Panc1 (cell line): ENCODE measurements around the gene ING4. TPM values are rescaled to one million over a fixed set of nuclear protein-coding genes. Genes with fewer than 3 reads are reported as not detected.

Experiments used
- ATAC-seq: fragments of 200-7000 bp; cut with Tn5 transposase; 2 replicates; pipeline ENCODE4 v1.9.1; 2020; ENCODE audit warnings: mild to moderate bottlenecking, moderate library complexity
- BruUV-seq: library from RNA; stranded (reverse); fragments of 400-500 nt; replicated peaks from 2 replicates; lab custom pipeline; 2021; lab: Mats Ljungman, UMichigan
- CTCF ChIA-PET: fragments of 300-600 bp; sonication (Branson Sonifier 250); formaldehyde crosslinking; loops from one replicate; lab custom pipeline; 2022; ENCODE audit warnings: antibody characterized with exemption; lab: Charles Lee
- POLR2A ChIA-PET: fragments of 300-600 bp; sonication (Branson Sonifier 250); formaldehyde crosslinking; loops from one replicate; lab custom pipeline; 2022; ENCODE audit warnings: antibody characterized with exemption; lab: Charles Lee
- DNase-seq: peaks from one replicate; pipeline ENCODE4 v3.0.0-alpha.2; 2010; ENCODE audit warnings: low read depth, low spot score
- H3K27ac ChIP-seq: 2 replicates; pipeline ENCODE4 v1.5.1; 2011; ENCODE audit warnings: mild to moderate bottlenecking, low read length, inconsistent platforms
- H3K27me3 ChIP-seq: fragments of 200-500 bp; sonication (Bioruptor generic); 2 replicates; pipeline ENCODE4 v1.6.0; 2014; ENCODE audit warnings: low read length, inconsistent platforms; ENCODE audit not compliant: control insufficient read depth, insufficient read depth
- H3K36me3 ChIP-seq: fragments of 200-500 bp; sonication (Bioruptor generic); 2 replicates; pipeline ENCODE4 v1.5.1; 2014; ENCODE audit warnings: inconsistent platforms, mild to moderate bottlenecking, low read length, moderate library complexity; ENCODE audit not compliant: control insufficient read depth, insufficient read depth
- H3K4me1 ChIP-seq: 2 replicates; pipeline ENCODE4 v1.5.1; 2011; ENCODE audit warnings: inconsistent platforms, mild to moderate bottlenecking, low read length, moderate library complexity; ENCODE audit not compliant: control insufficient read depth, insufficient read depth
- H3K4me3 ChIP-seq, 2 experiments: 2 replicates each; pipeline ENCODE4 v1.5.1; 2011 to 2012; ENCODE audit warnings: low read depth in 2 of 2, low read length in 2 of 2, mild to moderate bottlenecking in 2 of 2, inconsistent platforms in 1 of 2, moderate library complexity in 1 of 2
- H3K9me3 ChIP-seq: fragments of 200-500 bp; sonication (Bioruptor generic); 2 replicates; pipeline ENCODE4 v1.5.1; 2014; ENCODE audit warnings: low read depth, mild to moderate bottlenecking, inconsistent platforms, low read length, moderate library complexity; ENCODE audit not compliant: control insufficient read depth, insufficient read depth
- CTCF ChIP-seq: fragments of 450-650 bp; IDR thresholded peaks from 2 replicates; pipeline ENCODE4 v1.5.1; 2017; ENCODE audit warnings: mild to moderate bottlenecking
- POLR2AphosphoS5 ChIP-seq: IDR thresholded peaks from 2 replicates; pipeline ENCODE4 v1.6.1; 2012; ENCODE audit warnings: mild to moderate bottlenecking, low read depth, low read length, moderate library complexity
- REST ChIP-seq, 2 experiments: IDR thresholded peaks; 2 replicates each; pipeline ENCODE4 v1.6.1; 2011 to 2012; ENCODE audit warnings: low read depth in 2 of 2, control low read depth in 1 of 2, low read length in 1 of 2, mild to moderate bottlenecking in 1 of 2, moderate library complexity in 1 of 2; ENCODE audit not compliant: insufficient read depth in 1 of 2
- SIN3A ChIP-seq: IDR thresholded peaks from 2 replicates; pipeline ENCODE4 v1.6.1; 2012; ENCODE audit warnings: low read depth, mild to moderate bottlenecking, low read length, moderate library complexity, borderline replicate concordance; ENCODE audit not compliant: insufficient read depth
- TCF7L2 ChIP-seq: IDR thresholded peaks from 2 replicates; pipeline ENCODE4 v1.6.1; 2011; ENCODE audit warnings: mild to moderate bottlenecking, low read depth, low read length, inconsistent platforms
- in situ Hi-C: cut with HindIII; loops from 2 replicates; pipeline ENCODE4 v1.10.0; 2016; ENCODE audit warnings: low sequenced_read_pairs, low pct_unique_long_range_greater_than_20kb
- intact Hi-C: fragments of 100-400 bp; cut with micrococcal nuclease; formaldehyde crosslinking; loops from one replicate; pipeline ENCODE4 v1.10.0; 2022; ENCODE audit not compliant: unreplicated experiment
- total RNA-seq: library from RNA; stranded (reverse); gene quantifications from one replicate; pipeline ENCODE4 v1.2.1, GENCODE V29; 2021; ENCODE audit not compliant: unreplicated experiment

ING4 gene
- total RNA-seq, 1 experiment from 2014 or later = 11.4 TPM

- peak; percentile 46 for ATAC-seq
- TF ChIP-seq CTCF = no peak
- TF ChIP-seq POLR2AphosphoS5 = no peak
- no peak for TF ChIP-seq REST (IDR thresholded peaks at IDR 0.05; ENCODE audit: insufficient read depth in 1 of 2, low read depth in 2 of 2, low read length in 1 of 2)
- TF ChIP-seq TCF7L2 = no peak
- TF ChIP-seq SIN3A = no peak
- Histone ChIP-seq H3K36me3 (no peaks in the 10 kb centered on the region), H3K4me3 (no peak overlapping the region), H3K27ac (no peak overlapping the region), H3K9me3 (no peaks in the 10 kb centered on the region), H3K4me1 (no peaks in the 10 kb centered on the region), H3K27me3 (peaks cover 11% of the 10 kb centered on the region)
- BruUV-seq = no TSS peak
- no peak for DNase-seq
- intact Hi-C loops = no loop called here
- CTCF ChIA-PET = no interaction called here
- in situ Hi-C loops = no loop called here
- POLR2A ChIA-PET = no interaction called here
These were observed 40.7 kb upstream of the ING4 start for GRCh38 chr12:6703631-6704030.

- ChIA-PET CTCF (no interaction called here), POLR2A (no interaction called here)
- no peak overlapping the region for H3K27ac ChIP-seq
- ATAC-seq (no peak), DNase-seq (no peak)
- H3K4me3 ChIP-seq = peak overlapping the region; percentile 3 to 11; a peak in 2 of 4 replicates
- H3K9me3 ChIP-seq = no peaks in the 10 kb centered on the region
- TF ChIP-seq POLR2AphosphoS5 = no peak
- TF ChIP-seq SIN3A = no peak
- no peak for TF ChIP-seq REST (IDR thresholded peaks at IDR 0.05; ENCODE audit: insufficient read depth in 1 of 2, low read depth in 2 of 2, low read length in 1 of 2)
- BruUV-seq = no TSS peak
- H3K36me3 ChIP-seq = no peaks in the 10 kb centered on the region
- intact Hi-C loops = no loop called here
- in situ Hi-C loops = no loop called here
- H3K27me3 ChIP-seq = peaks cover 11% of the 10 kb centered on the region
- no peaks in the 10 kb centered on the region for H3K4me1 ChIP-seq
These were observed 38.3 kb upstream of the ING4 start for GRCh38 chr12:6701078-6701768.
